Transverse colon (tissue), 4 donors: ENCODE data around the gene BRD2. TPM values are rescaled to one million over a fixed set of nuclear protein-coding genes. Genes with fewer than 3 reads are reported as not detected.

Source experiments
- DNase-seq: peaks from one replicate; pipeline ENCODE4 v3.0.0-alpha.2; 2019
- H3K27ac ChIP-seq, 4 donors: fragments of 200-600 bp; sonication (generic); 2 replicates each; pipeline ENCODE4 v1.5.1; 2016 to 2018; ENCODE audit warnings: inconsistent platforms in 4 of 4
- H3K27me3 ChIP-seq: fragments of 200-600 bp; sonication (generic); 2 replicates; pipeline ENCODE4 v1.5.1; 2017; ENCODE audit warnings: inconsistent platforms
- H3K36me3 ChIP-seq, 4 donors: fragments of 200-600 bp; sonication (generic); 2 replicates each; pipeline ENCODE4 v1.5.1; 2017 to 2019; ENCODE audit warnings: inconsistent platforms in 4 of 4
- H3K4me1 ChIP-seq, 4 donors: fragments of 200-600 bp; sonication (generic); 2 replicates each; pipeline ENCODE4 v1.5.1; 2017 to 2020; ENCODE audit warnings: inconsistent platforms in 4 of 4
- H3K4me3 ChIP-seq, 4 donors: fragments of 200-600 bp; sonication (generic); 1 replicate in 1 of 4; 2 replicates in 3 of 4; pipeline versions ENCODE4 v1.5.1 to v1.6.1; 2017 to 2019; ENCODE audit warnings: inconsistent platforms in 4 of 4
- H3K9me3 ChIP-seq, 2 donors: fragments of 200-600 bp; sonication (generic); 2 replicates each; pipeline ENCODE4 v1.5.1; 2017 to 2019; ENCODE audit warnings: inconsistent platforms in 2 of 2
- CTCF ChIP-seq, 5 experiments: fragments of 200-600 bp in 3 of 5; fragments of 450-650 bp in 2 of 5; sonication (generic) in 3 of 5; IDR thresholded peaks; 1 replicate in 2 of 5; 2 replicates in 3 of 5; pipeline ENCODE4 v1.5.1; 2016 to 2017; ENCODE audit warnings: antibody characterized with exemption in 5 of 5, inconsistent platforms in 3 of 5, mild to moderate bottlenecking in 2 of 5, moderate library complexity in 1 of 5
- EP300 ChIP-seq: sonication (generic); formaldehyde crosslinking; IDR thresholded peaks from one replicate; pipeline ENCODE4 v1.6.1; 2017; ENCODE audit warnings: antibody characterized with exemption, low read depth
- POLR2A ChIP-seq: fragments of 450-650 bp; IDR thresholded peaks from one replicate; pipeline ENCODE4 v1.6.1; 2016; ENCODE audit warnings: antibody characterized with exemption, mild to moderate bottlenecking, moderate library complexity
- POLR2AphosphoS5 ChIP-seq, 3 donors: sonication (generic); formaldehyde crosslinking; IDR thresholded peaks; one replicate each; pipeline ENCODE4 v1.6.1; 2016; ENCODE audit warnings: antibody characterized with exemption in 3 of 3
- WGBS, 2 donors: methylation state at CpG; one replicate each; pipeline ENCODE4 v1.1.5; 2018; ENCODE audit warnings: low coverage in 1 of 2; 5-methylcytosine and 5-hydroxymethylcytosine counted together
- in situ Hi-C, 4 donors: fragments of 200-750 bp; cut with MboI; loops; one replicate each; pipeline versions ENCODE4 v1.15.0 to v1.15.1; 2017; ENCODE audit warnings: low sequenced_read_pairs in 3 of 4, low pct_ligation_motif_present in 1 of 4, low pct_unique_long_range_greater_than_20kb in 1 of 4
- intact Hi-C: fragments of 100-400 bp; cut with DNase I; formaldehyde crosslinking; loops from one replicate; pipeline ENCODE4 v1.15.1; 2023; ENCODE audit warnings: low total_unique reads
- total RNA-seq, 4 donors: library from RNA; depleted of rRNA; stranded (reverse); fragments of >200 nt; gene quantifications; one replicate each; pipeline ENCODE4 v1.1.0, GENCODE V29; 2016

Gene BRD2
- total RNA-seq, 4 donors from 2014 or later, result 116 to 612 (median 238) TPM

GRCh38 chr6:32974016-32974333, 5.6 kb downstream of the BRD2 start:
- intact Hi-C loops (no loop called here), in situ Hi-C loops (loop anchor here in 2 of 4 donors (10.0 to 25.0 kb wide), 2 partner anchors 89 to 438 kb away; partner anchors contain the start of genes CUTA (in 1 of the 2), PHF1 (in 1 of the 2) and SYNGAP1 (in 1 of the 2))
- Histone ChIP-seq H3K4me3 (peak overlapping the region; percentile 47 to 86 (median 71)), H3K27ac (peak overlapping the region; percentile 98 to 100 (median 99)), H3K9me3 (no peaks in the 10 kb centered on the region), H3K36me3 (peaks cover 0 to 43% (median 20%) of the 10 kb centered on the region in 4 donors), H3K4me1 (peaks cover 36 to 52% (median 40%) of the 10 kb centered on the region in 4 donors), H3K27me3 (no peaks in the 10 kb centered on the region)
- TF ChIP-seq POLR2A (no peak), CTCF (IDR thresholded peaks at IDR 0.05) (no peak), EP300 (no peak), POLR2AphosphoS5 (IDR thresholded peaks at IDR 0.05) (no peak)
- WGBS, 2 donors, result 0 to 1% methylated on average over 3 to 4 of the region's 4 CpGs
- DNase-seq, result no peak

- TF ChIP-seq POLR2A (no peak), CTCF (IDR thresholded peaks at IDR 0.05) (no peak), EP300 (no peak), POLR2AphosphoS5 (IDR thresholded peaks at IDR 0.05) (no peak)
- H3K4me1 ChIP-seq, result peaks cover 36 to 56% (median 40%) of the 10 kb centered on the region in 4 donors
- no peaks in the 10 kb centered on the region for H3K9me3 ChIP-seq
- in situ Hi-C loops, result loop anchor here in 3 of 4 donors (10.0 to 25.0 kb wide), 3 partner anchors 87 to 438 kb away; partner anchors contain the start of genes CUTA (in 1 of the 3), PHF1 (in 1 of the 3) and SYNGAP1 (in 1 of the 3)
- no peaks in the 10 kb centered on the region for H3K27me3 ChIP-seq
- intact Hi-C loops, result no loop called here
- WGBS, 2 donors, result 4 to 10% methylated on average over 2 to 14 of the region's 14 CpGs
- H3K4me3 ChIP-seq, result peak overlapping the region; percentile 47 to 86 (median 71)
- peaks cover 0 to 51% (median 24%) of the 10 kb centered on the region in 4 donors for H3K36me3 ChIP-seq
- DNase-seq, result no peak
- peak overlapping the region; percentile 98 to 100 (median 99) for H3K27ac ChIP-seq
Observed at GRCh38 chr6:32974541-32975308, 6.3 kb downstream of the BRD2 start.

- Histone ChIP-seq H3K36me3 (peaks cover 0 to 62% (median 29%) of the 10 kb centered on the region in 4 donors), H3K9me3 (no peaks in the 10 kb centered on the region), H3K27me3 (no peaks in the 10 kb centered on the region), H3K4me3 (no peak overlapping the region), H3K27ac (no peak overlapping the region), H3K4me1 (peaks cover 40 to 65% (median 43%) of the 10 kb centered on the region in 4 donors)
- in situ Hi-C loops (loop anchor here in 2 of 4 donors (10.0 to 25.0 kb wide), 2 partner anchors 89 to 91 kb away; no protein-coding TSS in a partner anchor), intact Hi-C loops (no loop called here)
- DNase-seq, result no peak
- WGBS, 2 donors, result 28 to 44% methylated on average over 2 of the region's 2 CpGs
- no peak for TF ChIP-seq POLR2A
- no peak for TF ChIP-seq EP300
- TF ChIP-seq POLR2AphosphoS5 (IDR thresholded peaks at IDR 0.05), result no peak
- TF ChIP-seq CTCF (IDR thresholded peaks at IDR 0.05), result no peak
Observed at GRCh38 chr6:32975886-32976285, 7.5 kb downstream of the BRD2 start.

- H3K27me3 ChIP-seq, result no peaks in the 10 kb centered on the region
- no peak for DNase-seq
- H3K4me1 ChIP-seq, result peaks cover 45 to 72% (median 49%) of the 10 kb centered on the region in 4 donors
- 77 to 83% methylated on average over 3 to 7 of the region's 7 CpGs for WGBS, 2 donors
- in situ Hi-C loops (loop anchor here in 2 of 4 donors (10.0 to 25.0 kb wide), 2 partner anchors 89 to 92 kb away; no protein-coding TSS in a partner anchor), intact Hi-C loops (no loop called here)
- H3K36me3 ChIP-seq, result peaks cover 0 to 68% (median 32%) of the 10 kb centered on the region in 4 donors
- no peaks in the 10 kb centered on the region for H3K9me3 ChIP-seq
- no peak overlapping the region for H3K27ac ChIP-seq
- no peak overlapping the region for H3K4me3 ChIP-seq
- no peak for TF ChIP-seq POLR2AphosphoS5 (IDR thresholded peaks at IDR 0.05)
- TF ChIP-seq CTCF (IDR thresholded peaks at IDR 0.05), result no peak
- TF ChIP-seq EP300, result no peak
- no peak for TF ChIP-seq POLR2A
Observed at GRCh38 chr6:32976334-32977069, 8.1 kb downstream of the BRD2 start.
